H1 (cell line): ENCODE measurements around the gene MRPS10. TPM values are rescaled to one million over a fixed set of nuclear protein-coding genes. Genes with fewer than 3 reads are reported as not detected.

Experiments used
- CTCF ChIA-PET: fragments of 300-600 bp; sonication (Branson Sonifier 250); formaldehyde crosslinking; loops from one replicate; lab custom pipeline; 2021; ENCODE audit not compliant: partially characterized antibody; lab: Charles Lee
- POLR2A ChIA-PET: fragments of 300-600 bp; sonication (Branson Sonifier 250); formaldehyde crosslinking; loops from one replicate; lab custom pipeline; 2021; ENCODE audit warnings: inconsistent platforms; ENCODE audit not compliant: partially characterized antibody; lab: Charles Lee
- DNase-seq, 2 experiments: peaks; one replicate each; pipeline versions ENCODE4 v3.0.0 to v3.0.0-alpha.2; 2010 to 2022; ENCODE audit warnings: low spot score in 2 of 2, low read depth in 1 of 2, mixed read lengths in 1 of 2
- FAIRE-seq: peaks from 2 replicates; lab custom pipeline; 2011; peaks lifted over from hg19 to GRCh38; lab: Jason Lieb, UNC
- H2AFZ ChIP-seq: 2 replicates; pipeline ENCODE4 v1.8.1; 2012; ENCODE audit warnings: low read length, inconsistent platforms
- H2AK5ac ChIP-seq: 2 replicates; pipeline ENCODE4 v1.6.1; 2013; ENCODE audit warnings: low read depth, low read length
- H2BK120ac ChIP-seq: replicated peaks from 2 replicates; pipeline ENCODE3; 2013; ENCODE audit warnings: low read depth, low read length, inconsistent platforms
- H2BK12ac ChIP-seq: 2 replicates; pipeline ENCODE4 v1.6.1; 2013; ENCODE audit warnings: low read depth, low read length
- H2BK15ac ChIP-seq: 2 replicates; pipeline ENCODE4 v1.6.1; 2013; ENCODE audit warnings: low read length
- H2BK20ac ChIP-seq: 2 replicates; pipeline ENCODE4 v1.6.1; 2013; ENCODE audit warnings: low read length
- H2BK5ac ChIP-seq: 2 replicates; pipeline ENCODE4 v1.6.1; 2013; ENCODE audit warnings: low read depth, low read length
- H3K14ac ChIP-seq: 2 replicates; pipeline ENCODE4 v1.6.1; 2013; ENCODE audit warnings: inconsistent platforms; ENCODE audit not compliant: insufficient read length
- H3K18ac ChIP-seq: 2 replicates; pipeline ENCODE4 v1.6.1; 2013; ENCODE audit warnings: low read length; ENCODE audit errors: extremely low read depth
- H3K23ac ChIP-seq: 2 replicates; pipeline ENCODE4 v1.6.1; 2013; ENCODE audit warnings: inconsistent platforms; ENCODE audit not compliant: insufficient read length
- H3K23me2 ChIP-seq: 2 replicates; pipeline ENCODE4 v1.6.1; 2013; ENCODE audit warnings: low read depth, low read length
- H3K27ac ChIP-seq: 2 replicates; pipeline ENCODE4 v1.6.1; 2011; ENCODE audit warnings: low read depth, low read length, inconsistent platforms
- H3K27me3 ChIP-seq, 4 experiments: replicated peaks in 1 of 4; 1 replicate in 1 of 4; 2 replicates in 3 of 4; pipeline versions ENCODE4 v1.6.1 to v1.8.1; 2011 to 2013; ENCODE audit warnings: low read length in 3 of 4, mild to moderate bottlenecking in 3 of 4, inconsistent platforms in 2 of 4, mixed read lengths in 2 of 4, moderate library complexity in 1 of 4; ENCODE audit not compliant: control insufficient read depth in 3 of 4, insufficient read depth in 3 of 4; ENCODE audit errors: extremely low read depth in 1 of 4
- H3K36me3 ChIP-seq, 4 experiments: 2 replicates each; pipeline versions ENCODE4 v1.6.1 to v1.8.1; 2011 to 2013; ENCODE audit warnings: mild to moderate bottlenecking in 4 of 4, low read length in 3 of 4, moderate library complexity in 2 of 4, control low read depth in 1 of 4, inconsistent platforms in 1 of 4; ENCODE audit not compliant: insufficient read depth in 4 of 4, control insufficient read depth in 2 of 4
- H3K4ac ChIP-seq: replicated peaks from 2 replicates; pipeline ENCODE3; 2013; ENCODE audit warnings: low read length, low read depth, mixed read lengths, inconsistent platforms; ENCODE audit not compliant: insufficient read length
- H3K4me1 ChIP-seq, 4 experiments: replicated peaks in 1 of 4; 1 replicate in 1 of 4; 2 replicates in 3 of 4; pipeline versions ENCODE4 v1.6.1 to v1.8.1; 2011 to 2013; ENCODE audit warnings: low read length in 3 of 4, inconsistent platforms in 2 of 4, mixed read lengths in 1 of 4; ENCODE audit not compliant: insufficient read depth in 4 of 4, control insufficient read depth in 3 of 4
- H3K4me2 ChIP-seq, 2 experiments: 2 replicates each; pipeline versions ENCODE4 v1.6.1 to v1.8.1; 2011 to 2013; ENCODE audit warnings: low read depth in 2 of 2, low read length in 2 of 2, control low read depth in 1 of 2, inconsistent platforms in 1 of 2, mild to moderate bottlenecking in 1 of 2; ENCODE audit not compliant: insufficient read depth in 1 of 2
- H3K4me3 ChIP-seq, 4 experiments: fragments of 200-600, 300-600 bp in 1 of 4; sonication (generic), shearing (Covaris generic), sonication (Bioruptor Twin) in 1 of 4; 2 replicates each; pipeline versions ENCODE4 v1.5.1 to v1.8.1; 2011 to 2016; ENCODE audit warnings: low read length in 4 of 4, low read depth in 3 of 4, control low read depth in 2 of 4, inconsistent platforms in 2 of 4, mild to moderate bottlenecking in 2 of 4, mixed read lengths in 1 of 4, moderate library complexity in 1 of 4; ENCODE audit not compliant: insufficient read depth in 2 of 4; ENCODE audit errors: extremely low read depth in 1 of 4
- H3K56ac ChIP-seq: replicated peaks from 2 replicates; pipeline ENCODE3; 2013; ENCODE audit warnings: low read depth, mild to moderate bottlenecking, mixed read lengths, low read length, inconsistent platforms; ENCODE audit not compliant: insufficient read length
- H3K79me1 ChIP-seq: 2 replicates; pipeline ENCODE4 v1.6.1; 2013; ENCODE audit warnings: low read depth, low read length, control low read depth
- H3K79me2 ChIP-seq, 2 experiments: 2 replicates each; pipeline versions ENCODE4 v1.6.1 to v1.8.1; 2012 to 2013; ENCODE audit warnings: low read length in 2 of 2, mild to moderate bottlenecking in 2 of 2, inconsistent platforms in 1 of 2; ENCODE audit not compliant: insufficient read depth in 2 of 2, control insufficient read depth in 1 of 2
- H3K9ac ChIP-seq, 4 experiments: replicated peaks in 1 of 4; 1 replicate in 1 of 4; 2 replicates in 3 of 4; pipeline versions ENCODE4 v1.6.1 to v1.8.1; 2011 to 2013; ENCODE audit warnings: low read depth in 3 of 4, low read length in 3 of 4, control low read depth in 2 of 4, mild to moderate bottlenecking in 2 of 4, moderate library complexity in 2 of 4, inconsistent platforms in 1 of 4; ENCODE audit errors: extremely low read depth in 1 of 4
- H3K9me3 ChIP-seq, 2 experiments: 2 replicates each; pipeline versions ENCODE4 v1.6.1 to v1.8.1; 2012 to 2013; ENCODE audit warnings: mild to moderate bottlenecking in 2 of 2, moderate library complexity in 2 of 2, control low read depth in 1 of 2, inconsistent platforms in 1 of 2, low read depth in 1 of 2, low read length in 1 of 2, mixed read lengths in 1 of 2; ENCODE audit not compliant: insufficient read depth in 2 of 2
- H4K20me1 ChIP-seq, 2 experiments: replicated peaks in 1 of 2; 2 replicates each; pipeline versions ENCODE3 to v1.8.1; 2011 to 2013; ENCODE audit warnings: inconsistent platforms in 2 of 2, low read length in 2 of 2, mild to moderate bottlenecking in 1 of 2; ENCODE audit not compliant: insufficient read depth in 2 of 2, control insufficient read depth in 1 of 2
- H4K5ac ChIP-seq: 2 replicates; pipeline ENCODE4 v1.6.1; 2013; ENCODE audit warnings: low read length, low read depth, mixed read lengths, inconsistent platforms; ENCODE audit not compliant: insufficient read length
- H4K8ac ChIP-seq: 2 replicates; pipeline ENCODE4 v1.8.0; 2013; ENCODE audit warnings: mild to moderate bottlenecking, moderate library complexity, low read length, inconsistent platforms; ENCODE audit not compliant: insufficient read depth; ENCODE audit errors: extremely low read depth
- H4K91ac ChIP-seq: replicated peaks from 2 replicates; pipeline ENCODE3; 2013; ENCODE audit warnings: low read length, mixed read lengths, inconsistent platforms; ENCODE audit not compliant: insufficient read length
- SP2 ChIP-seq: IDR thresholded peaks from 2 replicates; pipeline ENCODE4 v1.6.1; 2012; ENCODE audit warnings: mild to moderate bottlenecking, low read length, inconsistent platforms
- USF2 ChIP-seq: IDR thresholded peaks from 2 replicates; pipeline ENCODE4 v1.6.1; 2011; ENCODE audit warnings: low read length, improper control_type of control experiment
- WGBS, 2 experiments: shearing (Covaris generic) in 1 of 2; methylation state at CpG; one replicate each; pipeline versions ENCODE4 v1.1.6 to v1.1.7; 2013 to 2015; ENCODE audit warnings: low lambda C conversion rate in 2 of 2, mixed read lengths in 2 of 2, inconsistent platforms in 1 of 2, low coverage in 1 of 2, missing lambda C conversion rate in 1 of 2; ENCODE audit not compliant: insufficient replicate concordance in 2 of 2, insufficient coverage in 1 of 2, insufficient read length in 1 of 2; ENCODE audit errors: extremely low coverage in 1 of 2, missing lambda C conversion rate in 1 of 2; 5-methylcytosine and 5-hydroxymethylcytosine counted together
- polyA plus RNA-seq, 7 experiments: library from polyadenylated mRNA; depleted of rRNA in 3 of 7; stranded (reverse) in 5 of 7; unstranded in 2 of 7; fragments of >200 nt in 5 of 7; fragments of 200-250 nt in 2 of 7; gene quantifications; 1 replicate in 5 of 7; 2 replicates in 1 of 7; 4 replicates in 1 of 7; pipeline versions ENCODE4 v1.2.1 to v1.2.3, GENCODE V29; 2011 to 2013; ENCODE audit warnings: missing spikeins in 2 of 7, mixed read lengths in 2 of 7
- total RNA-seq: library from RNA; stranded (reverse); fragmentation: NEBNext Ultra II Directional; extraction: Animal tissue kit (Norgen Biotek cat#: 25700); gene quantifications from 2 replicates; pipeline ENCODE4 v1.2.1, GENCODE V29; 2021

The MRPS10 gene
- total and polyA plus RNA-seq, 2 of the 8 experiments (the other 6 are each of a cell fraction or from before 2014, with no cell fraction given): 20.5 to 33.6 TPM

- no peak overlapping the region for H2BK12ac ChIP-seq
- H3K4me2 ChIP-seq: no peak overlapping the region
- H3K36me3 ChIP-seq: peaks cover 11 to 56% (median 32%) of the 10 kb centered on the region in 4 experiments; a peak in 7 of 8 replicates
- no peak for FAIRE-seq
- H3K27me3 ChIP-seq: no peaks in the 10 kb centered on the region
- H3K4me1 ChIP-seq: no peaks in the 10 kb centered on the region; a peak in 1 of 7 replicates
- H2BK5ac ChIP-seq: no peak overlapping the region
- H3K9ac ChIP-seq: no peak overlapping the region
- H3K4me3 ChIP-seq: no peak overlapping the region
- no peak overlapping the region for H4K8ac ChIP-seq
- H3K79me2 ChIP-seq: no peaks in the 10 kb centered on the region
- H2AK5ac ChIP-seq: no peak overlapping the region
- H3K23ac ChIP-seq: no peak overlapping the region
- H3K9me3 ChIP-seq: no peaks in the 10 kb centered on the region
- ChIA-PET CTCF (no interaction called here), POLR2A (no interaction called here)
- H3K27ac ChIP-seq: no peak overlapping the region
- H3K23me2 ChIP-seq: no peaks in the 10 kb centered on the region
- no peak overlapping the region for H3K4ac ChIP-seq
- no peak overlapping the region for H4K91ac ChIP-seq
- H2BK120ac ChIP-seq: no peak overlapping the region
- no peak overlapping the region for H4K5ac ChIP-seq
- no peak overlapping the region for H3K56ac ChIP-seq
- H4K20me1 ChIP-seq: peaks cover 0 to 1% of the 10 kb centered on the region in 2 experiments
- H3K79me1 ChIP-seq: no peaks in the 10 kb centered on the region
- 94% methylated on average over 3 of the region's 3 CpGs; no CpG with 5 or more reads in 1 of the 2 experiments for WGBS, 2 experiments
- H3K14ac ChIP-seq: no peak overlapping the region
- TF ChIP-seq SP2 (no peak), USF2 (no peak)
- DNase-seq: no peak
- no peak overlapping the region for H2BK15ac ChIP-seq
- no peak overlapping the region for H3K18ac ChIP-seq
- H2AFZ ChIP-seq: no peak overlapping the region
- H2BK20ac ChIP-seq: no peak overlapping the region
These were observed 31.6 kb upstream of the MRPS10 start for GRCh38 chr6:42249279-42249678.
